Measurements from ENCODE around the gene CTNNA3. TPM values are rescaled to one million over a fixed set of nuclear protein-coding genes. Genes with fewer than 3 reads are reported as not detected.
A peak's percentile ranks its signal among the peaks of the same experiment; 100 is the strongest.

CTNNA3 gene
- polyA plus RNA-seq, 12 donors = 5.5 to 25.4 (median 10.2) TPM; not detected in 1

DNA sequence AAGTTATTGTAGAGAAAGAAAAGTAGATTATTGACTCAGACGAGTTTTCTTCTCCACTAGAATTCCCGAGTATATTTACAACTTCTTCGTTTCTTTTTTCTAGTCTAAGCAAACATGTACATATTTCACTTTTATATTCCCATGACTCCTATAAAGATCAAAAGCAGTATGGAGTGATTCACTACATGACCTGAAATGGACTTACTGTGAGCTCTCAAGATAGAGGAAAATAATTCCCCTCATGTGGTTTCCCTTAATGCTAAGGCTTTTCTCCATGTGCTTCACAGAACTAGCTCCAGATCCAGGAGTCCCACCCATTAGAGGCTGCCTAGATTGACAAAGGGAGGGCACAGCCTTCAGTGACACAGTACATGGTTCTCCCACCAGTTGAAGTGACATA lies 1593.2 kb downstream of the CTNNA3 start:
- DNase-seq = no peak

DNA sequence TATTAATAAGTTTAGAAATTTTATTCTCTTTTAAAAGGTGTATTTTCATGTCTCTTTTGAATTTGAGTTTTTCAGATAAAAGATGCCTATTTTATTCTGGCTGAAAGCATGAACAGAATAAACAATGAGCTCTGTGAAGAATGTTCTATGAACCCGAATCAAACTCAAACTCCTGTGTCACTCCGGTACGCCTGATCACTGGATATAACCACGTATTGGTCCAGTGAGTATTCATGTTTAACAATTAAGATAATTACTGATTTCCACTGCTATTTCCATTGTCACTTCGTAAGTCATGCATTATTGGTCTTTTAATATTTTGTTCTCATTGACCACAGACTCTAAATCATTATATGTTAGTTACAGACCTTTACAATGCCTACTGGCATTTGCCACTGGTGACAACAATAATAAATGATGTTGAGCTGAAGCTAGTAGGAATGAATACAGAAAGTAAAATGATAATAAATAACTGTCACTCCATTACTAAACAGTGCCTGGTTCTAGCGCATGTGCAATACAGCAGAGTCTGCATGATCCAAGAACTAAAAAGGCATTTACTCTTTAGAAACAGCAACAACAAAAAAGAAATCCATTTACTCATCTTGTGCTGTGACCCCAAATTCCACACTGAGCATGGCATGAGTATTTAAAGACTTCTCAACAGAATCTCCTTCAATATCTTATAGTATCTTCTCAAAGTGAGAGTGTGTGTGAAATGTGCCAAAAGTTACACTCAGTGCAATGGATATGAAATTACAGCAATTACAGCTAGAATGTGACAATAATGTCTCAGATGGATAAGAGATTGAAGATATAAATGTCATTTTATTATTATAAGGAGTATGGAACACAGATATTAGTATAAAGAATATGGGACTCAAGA lies 1597.2 kb downstream of the CTNNA3 start:
- DNase-seq = no peak

DNA sequence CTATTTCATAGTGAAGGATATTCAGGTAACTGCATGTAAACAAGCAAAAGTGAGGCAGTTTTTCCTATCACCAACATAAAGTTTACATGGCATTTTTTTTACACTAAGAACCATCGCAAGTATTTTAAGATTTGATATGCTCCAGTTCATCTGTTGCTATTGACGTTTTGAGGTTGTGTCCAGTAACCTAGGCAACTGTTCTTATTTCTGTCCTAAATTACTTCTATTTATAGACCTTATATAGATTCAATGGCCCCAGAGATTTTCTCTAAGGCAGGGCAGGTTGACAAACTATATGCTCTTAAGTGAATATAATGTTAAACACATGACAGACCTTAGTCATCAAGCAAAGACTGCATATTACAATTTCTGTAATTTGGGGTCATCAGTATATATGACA lies 1600.4 kb downstream of the CTNNA3 start:
- DNase-seq = peak; percentile 11

DNA sequence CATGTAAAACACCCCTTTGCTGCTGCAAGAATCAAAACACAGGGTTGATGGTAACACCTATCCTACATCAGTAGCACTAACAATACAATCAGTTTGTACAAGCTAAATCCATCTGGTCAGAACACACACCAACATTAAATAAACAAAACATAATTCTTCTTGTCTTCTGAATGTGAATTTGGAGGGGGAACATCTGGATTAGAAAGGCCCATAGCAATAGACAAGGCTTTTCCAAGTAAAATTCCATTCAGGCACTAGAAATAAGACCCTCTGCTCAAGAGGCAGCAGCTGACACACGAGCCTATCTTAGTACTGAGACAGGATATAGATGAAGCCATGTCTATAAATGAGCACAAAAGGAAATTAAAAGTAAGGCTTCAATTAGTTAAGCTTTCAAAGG lies 1610.1 kb downstream of the CTNNA3 start:
- DNase-seq = no peak

DNA sequence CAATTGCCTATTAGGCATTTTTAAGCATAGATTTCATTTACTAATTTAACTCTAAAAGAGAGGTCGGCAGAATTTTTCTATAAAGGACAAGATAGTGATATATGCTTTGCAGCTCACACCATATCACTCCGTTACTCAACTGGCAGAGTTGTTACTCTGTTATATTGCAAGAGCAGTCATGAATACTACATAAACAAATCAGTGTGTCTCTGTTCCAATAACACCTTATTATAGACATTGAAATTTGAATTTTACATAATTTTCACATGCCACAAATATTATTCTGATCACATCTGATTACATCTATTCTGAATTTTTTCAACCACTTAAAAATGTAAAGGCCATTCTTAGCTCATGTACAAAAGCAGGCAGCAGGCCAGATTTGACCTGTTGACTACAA lies 1624.1 kb downstream of the CTNNA3 start:
- DNase-seq = no peak

DNA sequence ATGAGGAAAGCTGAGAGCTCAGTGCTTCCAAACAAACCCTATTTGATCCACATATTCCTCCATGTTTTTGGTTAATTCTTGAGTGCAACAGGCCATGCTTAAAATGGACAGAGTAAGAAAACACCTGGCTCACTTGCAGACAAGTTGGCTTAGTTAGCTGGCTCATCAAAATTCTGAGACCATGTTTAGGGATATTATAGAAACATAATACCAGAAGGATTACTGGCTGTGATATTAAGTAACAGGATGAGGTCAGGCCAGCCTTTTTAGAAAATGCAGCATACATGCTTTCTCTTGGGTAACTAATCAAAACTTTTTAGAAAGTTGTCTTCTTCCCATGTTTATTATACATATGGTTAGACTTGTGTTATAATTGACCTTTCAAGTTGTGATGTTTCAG lies 1637.4 kb downstream of the CTNNA3 start:
- DNase-seq = no peak

DNA sequence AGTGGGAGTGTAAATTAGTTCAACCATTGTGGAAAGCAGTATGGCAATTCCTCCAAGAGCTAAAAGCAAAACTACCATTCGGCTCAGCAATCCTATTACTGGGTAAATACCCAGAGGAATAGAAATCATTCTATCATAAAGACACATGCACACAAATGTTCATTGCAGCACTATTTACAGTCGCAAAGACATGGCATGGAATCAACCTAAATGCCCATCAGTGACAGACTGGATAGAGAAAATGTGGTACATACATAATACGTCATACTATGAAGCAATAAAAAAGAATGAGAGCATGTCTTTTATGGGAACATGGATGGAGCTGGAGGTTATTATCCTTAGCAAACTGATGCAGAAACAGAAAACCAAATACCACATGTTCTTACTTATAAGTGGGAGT lies 1646.7 kb downstream of the CTNNA3 start:
- no peak for DNase-seq

DNA sequence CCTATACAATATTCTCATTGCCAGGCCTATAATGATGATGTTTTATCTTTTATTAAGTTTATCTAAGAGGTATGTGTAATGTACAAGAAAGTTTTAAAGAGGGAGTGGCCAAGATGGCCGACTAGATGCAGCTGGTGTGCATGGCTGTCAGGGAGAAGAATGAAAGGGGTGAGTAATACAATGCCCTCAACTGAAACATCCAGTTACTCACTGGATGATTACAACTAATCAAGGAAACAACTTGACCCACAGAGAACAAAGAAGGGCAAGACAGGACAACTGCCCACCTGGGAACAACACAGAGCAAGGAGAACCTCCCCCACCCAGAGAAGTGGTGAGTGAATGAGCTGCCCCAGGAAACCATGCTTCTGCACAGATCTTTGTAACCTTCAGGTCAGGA lies 1650.1 kb downstream of the CTNNA3 start:
- no peak for DNase-seq

DNA sequence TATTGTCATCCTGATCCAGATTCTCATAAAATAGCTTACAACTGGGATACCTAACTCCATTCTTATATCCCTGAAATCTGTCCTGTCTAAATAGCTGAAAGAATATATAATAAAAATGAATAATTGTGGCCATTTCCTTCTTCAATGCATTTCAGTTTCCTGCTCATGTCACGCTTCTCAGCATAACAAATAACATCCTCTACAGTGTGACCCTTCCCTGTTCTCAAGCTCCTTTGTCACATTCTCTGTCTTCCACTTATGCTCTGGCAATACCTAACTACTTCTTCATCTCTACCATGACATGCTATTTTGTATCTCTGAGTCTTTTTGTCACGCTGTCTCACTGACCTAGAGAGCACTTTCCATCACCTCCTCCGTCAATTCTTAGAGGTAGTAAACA lies 1654.2 kb downstream of the CTNNA3 start:
- no peak for DNase-seq

DNA sequence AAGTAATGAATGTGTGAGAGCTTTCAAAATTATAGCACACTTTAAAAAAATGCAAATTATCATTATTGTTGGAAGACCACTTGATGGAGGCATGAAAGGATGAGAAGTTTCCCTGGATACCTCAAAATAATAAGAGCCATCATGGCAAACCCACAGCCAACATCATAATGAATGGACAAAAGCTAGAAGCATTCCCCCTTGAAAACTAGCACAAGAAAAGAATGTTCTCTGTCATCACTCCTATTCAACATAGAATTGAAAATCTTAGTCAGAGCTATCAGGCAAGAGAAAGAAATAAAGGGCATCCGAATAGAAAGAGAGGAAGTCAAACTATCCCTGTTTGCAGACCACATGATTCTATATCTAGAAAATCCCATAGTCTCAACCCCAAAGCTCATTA lies 1657.4 kb downstream of the CTNNA3 start:
- no peak for DNase-seq

DNA sequence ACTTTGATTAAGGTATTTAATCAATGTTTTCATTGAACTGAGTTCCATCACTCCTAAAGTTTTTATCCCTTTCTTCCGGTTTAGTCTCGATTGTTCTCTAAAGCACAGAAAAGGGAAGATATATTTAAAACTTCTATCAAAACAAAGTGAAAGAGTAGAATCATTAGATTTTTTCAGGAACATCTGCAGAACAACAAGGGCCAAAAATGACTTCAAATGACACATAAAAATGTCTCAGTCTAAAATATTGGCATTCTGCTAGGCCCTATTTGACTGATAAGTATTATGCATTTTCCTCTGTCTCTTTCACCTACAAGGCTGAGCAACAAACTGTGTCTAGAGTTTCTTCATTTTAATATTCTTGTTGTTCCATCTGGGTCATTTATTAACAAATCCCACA lies 1669.7 kb downstream of the CTNNA3 start:
- DNase-seq = no peak

DNA sequence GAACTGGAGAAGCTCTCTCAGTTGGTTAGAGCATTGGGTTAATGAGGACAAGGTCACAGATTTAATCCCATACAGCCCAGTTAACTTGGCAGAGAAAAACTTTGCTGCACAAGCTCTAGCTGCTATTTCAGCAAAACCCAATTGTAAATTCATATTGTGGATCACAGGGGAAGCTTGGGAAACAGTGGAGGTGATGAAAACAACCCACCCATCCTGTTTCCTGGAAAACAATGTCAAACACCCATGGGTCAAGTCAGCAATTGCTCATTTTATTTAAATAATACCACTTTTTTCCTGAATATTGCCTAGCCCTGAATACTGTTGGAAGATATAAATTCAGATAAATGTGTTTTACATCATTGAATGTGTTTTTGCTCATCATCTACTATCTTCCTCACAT lies 1670.8 kb downstream of the CTNNA3 start:
- DNase-seq = no peak

DNA sequence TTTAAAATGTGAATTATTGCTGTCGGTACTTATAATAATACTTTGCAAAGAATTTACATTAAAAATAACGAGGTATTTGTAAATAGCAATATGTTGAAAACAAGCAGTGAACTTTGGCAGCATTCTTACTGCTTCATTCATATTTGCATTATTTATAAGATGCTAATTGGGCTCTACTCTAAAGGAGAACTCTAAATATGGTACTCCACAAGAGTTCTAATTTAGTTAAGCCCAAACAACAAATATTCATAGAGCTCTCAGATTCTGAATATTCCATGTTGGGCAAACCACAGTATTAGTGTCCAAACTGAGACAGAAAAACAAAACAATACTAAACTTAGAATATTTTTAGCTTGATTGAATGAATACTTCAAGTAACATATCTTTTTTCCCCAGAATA lies 1674.6 kb downstream of the CTNNA3 start:
- no peak for DNase-seq

DNA sequence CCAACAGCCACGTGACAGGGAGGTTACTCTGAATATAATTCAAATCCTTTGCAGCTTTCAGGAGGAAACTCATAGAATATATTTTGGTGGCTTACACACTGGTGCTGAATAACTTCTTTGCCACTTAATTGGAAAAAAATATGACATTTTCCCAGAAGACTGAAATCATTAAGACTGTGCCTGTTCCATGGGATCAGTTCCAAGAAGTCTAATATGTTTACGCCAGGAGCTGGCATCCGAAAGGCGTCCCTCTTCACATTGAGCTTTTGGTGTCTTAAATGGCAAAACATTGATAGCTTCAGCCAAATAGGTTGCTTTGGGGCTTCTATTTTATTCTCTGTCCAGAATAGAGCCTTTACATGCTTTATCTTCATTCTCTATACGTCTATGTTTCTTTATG lies 1687.8 kb downstream of the CTNNA3 start:
- DNase-seq = no peak

DNA sequence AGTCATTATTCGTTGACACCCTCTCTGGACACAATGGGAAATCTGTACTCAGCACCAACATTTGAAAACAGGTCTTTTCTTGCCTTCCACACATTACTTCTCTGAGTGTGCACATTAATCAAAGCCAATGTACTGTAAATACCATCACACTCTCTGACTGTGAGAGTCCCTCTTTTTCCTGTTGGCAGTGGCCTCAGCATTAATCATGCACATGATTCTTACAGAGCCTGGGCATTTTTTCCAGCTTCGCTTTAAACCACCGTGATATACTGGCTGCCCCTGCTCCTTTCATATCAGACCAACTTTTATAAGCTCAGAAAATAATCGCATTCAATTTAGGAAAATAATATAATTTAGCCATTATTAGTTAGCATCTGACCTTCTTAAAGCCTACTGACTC lies 1689.6 kb downstream of the CTNNA3 start:
- no peak for DNase-seq

DNA sequence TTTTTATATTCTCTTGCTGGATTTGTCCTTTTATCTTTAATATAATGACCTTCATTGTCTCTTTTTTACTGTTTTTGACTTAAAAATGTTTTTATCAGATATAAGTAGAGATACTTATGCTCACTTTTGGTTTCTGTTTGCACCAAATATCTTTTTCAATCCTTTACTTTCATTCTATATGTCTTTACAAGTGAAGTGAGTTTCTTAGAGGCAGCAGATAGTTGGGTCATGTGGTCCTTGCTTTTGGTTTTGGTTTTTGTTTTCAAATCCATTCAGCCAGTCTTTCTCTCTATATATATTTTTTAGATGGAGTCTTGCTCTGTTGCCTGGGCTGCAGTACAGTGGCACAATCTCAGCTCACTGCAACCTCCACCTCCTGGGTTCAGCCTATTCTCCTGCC lies 1702.5 kb downstream of the CTNNA3 start:
- DNase-seq = no peak

DNA sequence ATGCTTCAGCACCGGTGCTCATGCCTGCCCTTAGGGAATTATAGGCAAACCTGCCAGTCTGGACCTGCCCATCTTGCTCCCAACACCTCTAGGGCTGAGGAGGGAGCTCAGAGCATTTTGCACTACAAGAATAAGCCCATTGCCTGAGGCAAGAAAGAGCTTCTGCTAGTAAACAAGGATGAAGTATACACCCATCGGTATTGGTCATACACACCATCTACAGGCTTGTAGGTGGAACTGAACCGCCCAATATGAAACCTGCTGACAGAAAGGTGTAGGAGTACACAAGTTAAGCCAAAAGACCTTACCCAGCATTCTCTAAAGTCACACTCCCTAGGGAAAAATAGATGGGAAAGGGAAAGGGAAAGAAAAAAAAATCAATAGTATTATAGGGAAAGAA lies 1727.1 kb downstream of the CTNNA3 start:
- no peak for DNase-seq

DNA sequence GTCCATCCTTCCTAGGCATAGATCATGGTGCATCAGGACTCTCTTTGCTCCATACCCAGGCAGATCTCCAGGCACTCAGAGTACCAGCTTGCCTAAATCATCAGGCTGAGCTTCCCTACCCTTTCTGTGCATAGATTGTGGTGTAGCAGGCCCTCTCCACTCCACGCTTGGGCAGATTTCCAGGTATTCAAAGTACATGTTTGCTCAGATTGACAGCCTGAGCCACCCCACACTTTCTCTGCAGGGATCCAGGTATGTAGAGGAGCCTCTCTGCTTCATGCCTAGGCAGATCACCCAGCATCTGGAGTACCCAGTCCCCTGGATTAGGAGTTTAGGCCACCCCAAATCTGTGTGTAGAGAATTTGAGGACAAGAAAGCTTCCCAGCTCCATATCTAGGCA lies 1727.6 kb downstream of the CTNNA3 start:
- DNase-seq = no peak

DNA sequence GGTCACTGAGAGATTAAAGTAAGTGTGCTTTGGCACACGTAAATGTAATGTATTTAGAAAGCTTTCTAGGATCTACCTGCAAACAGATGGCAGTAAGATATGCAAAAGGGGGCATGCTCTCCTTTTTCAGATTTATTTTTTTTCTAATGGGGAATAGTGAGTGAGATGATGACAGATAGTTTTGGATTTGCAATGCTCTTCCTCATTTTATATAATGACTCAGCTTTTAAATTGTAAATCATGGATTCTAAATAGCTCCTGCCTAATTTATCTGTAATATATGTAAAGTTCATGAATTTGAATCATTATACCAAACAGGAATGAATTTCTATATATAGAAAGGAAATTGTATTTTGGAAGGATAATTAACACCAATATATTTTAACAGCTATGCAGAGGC lies 1731.8 kb downstream of the CTNNA3 start:
- DNase-seq = no peak

DNA sequence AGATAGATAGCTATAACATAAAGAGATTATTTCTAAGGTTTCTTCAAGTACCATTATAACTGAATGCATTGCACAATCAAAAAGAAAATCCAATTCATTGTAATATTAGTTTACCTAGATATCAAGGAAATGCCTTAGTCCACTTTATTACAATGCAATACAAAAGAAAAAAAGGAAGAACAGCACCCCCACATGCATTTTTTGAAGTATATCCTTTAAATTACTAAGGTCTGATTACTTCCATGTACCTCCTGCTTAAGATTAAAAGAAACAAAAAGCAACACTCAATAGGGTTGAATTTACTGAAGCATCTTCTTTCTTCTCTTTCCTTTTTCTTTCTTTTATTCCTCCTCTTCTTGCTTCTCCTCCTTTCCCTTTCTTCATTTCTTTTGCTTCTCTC lies 1743.9 kb downstream of the CTNNA3 start:
- DNase-seq = no peak

DNA sequence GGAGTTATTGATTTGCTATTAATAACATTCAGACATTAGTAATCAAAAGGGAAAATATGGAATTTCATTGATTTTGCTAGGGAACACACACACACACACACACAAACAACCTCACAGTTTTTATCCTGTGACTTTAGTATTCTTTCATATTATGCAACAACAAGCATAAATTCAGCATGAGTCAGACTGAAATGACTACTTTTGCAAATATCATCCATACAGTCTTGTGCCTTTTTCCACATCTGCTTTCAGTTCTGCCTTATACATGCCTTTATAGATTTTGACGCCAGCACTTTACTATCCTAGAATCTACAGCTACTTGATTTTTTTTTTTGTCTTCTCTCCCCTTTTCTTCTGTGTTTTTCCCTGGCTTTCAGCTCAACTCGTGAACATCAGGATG lies 1745.9 kb downstream of the CTNNA3 start:
- DNase-seq = no peak

DNA sequence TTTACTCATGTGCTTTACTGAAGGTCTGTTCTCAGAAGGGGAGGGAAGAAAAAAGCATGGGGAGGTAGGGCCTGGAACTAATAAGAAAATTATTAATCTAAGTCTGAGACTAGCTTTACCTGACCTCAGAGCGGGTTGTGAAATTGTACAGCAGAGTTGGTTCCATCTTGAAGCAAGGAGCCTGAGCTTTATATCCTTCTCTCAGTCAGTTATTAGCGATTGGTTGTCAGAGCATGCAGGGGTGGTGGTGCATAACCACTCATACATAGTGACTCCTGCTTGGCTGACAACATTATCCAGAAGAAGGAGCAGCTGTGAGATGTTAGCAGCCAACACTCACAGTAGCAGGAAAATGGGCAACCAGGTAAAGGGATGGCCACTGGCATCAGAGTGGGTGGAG lies 1746.5 kb downstream of the CTNNA3 start:
- DNase-seq = no peak

DNA sequence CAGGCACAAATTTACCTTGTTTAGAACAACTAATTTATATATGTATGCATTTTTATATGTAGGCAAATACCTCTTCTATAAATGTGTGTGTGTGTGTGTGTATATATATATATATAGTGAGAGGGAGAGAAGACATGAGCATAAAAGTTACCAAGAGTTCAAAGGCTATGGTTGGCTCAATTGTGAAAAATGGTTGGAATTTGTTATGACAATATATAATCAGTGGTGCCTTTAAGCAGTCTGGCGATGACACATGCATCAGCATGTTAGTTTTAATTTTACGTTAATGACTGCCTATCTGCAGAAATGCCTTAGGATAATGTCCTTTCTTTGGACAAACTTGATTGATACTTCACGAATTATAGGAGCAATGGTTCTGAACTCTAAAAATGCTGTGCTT lies 1750.9 kb downstream of the CTNNA3 start:
- DNase-seq = no peak

DNA sequence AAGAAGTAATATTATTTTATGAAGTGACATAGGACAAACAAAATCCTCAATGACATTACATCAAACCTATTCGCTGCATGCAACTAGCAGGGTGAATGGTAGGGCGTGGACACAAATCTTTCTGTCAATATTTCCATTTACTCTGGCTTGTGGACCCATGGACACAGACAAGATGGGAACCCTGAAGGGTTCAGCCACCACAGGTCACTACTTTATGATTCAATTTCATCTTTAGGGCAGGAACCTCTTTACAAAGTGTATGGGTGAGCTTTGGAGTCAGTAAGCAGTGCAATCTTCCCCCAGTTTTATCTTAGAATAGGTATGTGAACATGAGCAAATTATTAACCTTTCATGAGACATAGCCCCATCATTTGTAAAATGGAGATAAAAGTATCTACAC lies 1752.5 kb downstream of the CTNNA3 start:
- DNase-seq = no peak

Data from muscle of arm (tissue), 12 donors.